SW 1271 (cell line): Measurements from ENCODE around the gene ASPHD2.
"Not testable (repeated sequence)": the region's sequence is repeated elsewhere in the genome, so short reads cannot be mapped to it uniquely, and the experiment has no call there.

Source experiments
- DNase-seq, 2 experiments: peaks; one replicate each; lab custom pipeline; 2025; lab: John Stamatoyannopoulos, UW

The ASPHD2 gene, protein sequence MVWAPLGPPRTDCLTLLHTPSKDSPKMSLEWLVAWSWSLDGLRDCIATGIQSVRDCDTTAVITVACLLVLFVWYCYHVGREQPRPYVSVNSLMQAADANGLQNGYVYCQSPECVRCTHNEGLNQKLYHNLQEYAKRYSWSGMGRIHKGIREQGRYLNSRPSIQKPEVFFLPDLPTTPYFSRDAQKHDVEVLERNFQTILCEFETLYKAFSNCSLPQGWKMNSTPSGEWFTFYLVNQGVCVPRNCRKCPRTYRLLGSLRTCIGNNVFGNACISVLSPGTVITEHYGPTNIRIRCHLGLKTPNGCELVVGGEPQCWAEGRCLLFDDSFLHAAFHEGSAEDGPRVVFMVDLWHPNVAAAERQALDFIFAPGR

DNA sequence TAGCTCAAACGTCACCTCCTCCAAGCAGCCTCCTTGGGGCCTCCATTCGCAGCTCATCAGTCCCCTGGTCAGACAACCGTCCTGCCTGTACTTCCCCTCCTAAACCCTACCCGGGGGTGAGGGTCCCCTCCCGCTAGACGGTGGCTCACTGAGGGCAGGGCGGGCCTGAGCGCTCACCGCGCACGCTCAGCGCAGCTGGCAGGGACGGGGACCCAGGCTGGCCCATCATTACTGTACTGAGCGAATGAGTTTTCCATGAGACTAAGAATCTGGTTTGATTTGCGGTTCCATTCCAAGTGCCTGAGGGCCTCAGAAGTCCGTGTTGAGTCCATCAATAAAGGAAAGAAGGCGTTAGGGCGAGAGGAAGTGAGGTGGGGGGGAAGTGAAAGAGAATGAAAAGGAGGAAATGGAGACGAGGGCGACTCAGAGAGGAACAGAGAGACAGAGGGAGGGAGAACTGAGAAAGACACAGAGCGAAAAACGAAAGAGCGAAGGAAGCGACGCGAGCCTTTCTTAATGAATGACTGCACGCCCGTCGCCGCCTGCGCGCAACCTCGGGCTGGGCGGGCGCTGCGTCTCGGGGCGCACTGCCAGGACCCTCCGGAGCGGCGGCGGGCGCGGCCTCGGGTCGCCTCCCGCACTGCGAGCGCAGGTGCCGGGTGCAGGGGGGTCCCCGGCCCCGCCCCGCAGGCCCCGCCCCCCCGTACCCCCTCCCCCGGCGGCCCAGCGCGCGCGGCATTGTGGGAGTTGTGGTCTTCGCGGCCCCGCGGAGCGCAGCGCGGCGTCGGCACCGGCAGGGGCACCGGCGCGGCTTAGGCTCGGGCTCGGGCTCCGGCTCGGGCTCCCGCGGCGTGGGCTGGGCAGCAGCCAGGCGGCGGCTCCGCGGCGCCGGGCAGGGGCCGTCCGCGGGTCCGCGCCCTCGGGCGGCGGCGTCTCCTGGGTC, at the start of gene ASPHD2:
ASPHD2 (plus strand) TSS at position 746 of the 943 bp plus-strand sequence. CDS start 4,356 bp downstream, outside the sequence.
- peak; percentile 43 to 55 for DNase-seq

DNA sequence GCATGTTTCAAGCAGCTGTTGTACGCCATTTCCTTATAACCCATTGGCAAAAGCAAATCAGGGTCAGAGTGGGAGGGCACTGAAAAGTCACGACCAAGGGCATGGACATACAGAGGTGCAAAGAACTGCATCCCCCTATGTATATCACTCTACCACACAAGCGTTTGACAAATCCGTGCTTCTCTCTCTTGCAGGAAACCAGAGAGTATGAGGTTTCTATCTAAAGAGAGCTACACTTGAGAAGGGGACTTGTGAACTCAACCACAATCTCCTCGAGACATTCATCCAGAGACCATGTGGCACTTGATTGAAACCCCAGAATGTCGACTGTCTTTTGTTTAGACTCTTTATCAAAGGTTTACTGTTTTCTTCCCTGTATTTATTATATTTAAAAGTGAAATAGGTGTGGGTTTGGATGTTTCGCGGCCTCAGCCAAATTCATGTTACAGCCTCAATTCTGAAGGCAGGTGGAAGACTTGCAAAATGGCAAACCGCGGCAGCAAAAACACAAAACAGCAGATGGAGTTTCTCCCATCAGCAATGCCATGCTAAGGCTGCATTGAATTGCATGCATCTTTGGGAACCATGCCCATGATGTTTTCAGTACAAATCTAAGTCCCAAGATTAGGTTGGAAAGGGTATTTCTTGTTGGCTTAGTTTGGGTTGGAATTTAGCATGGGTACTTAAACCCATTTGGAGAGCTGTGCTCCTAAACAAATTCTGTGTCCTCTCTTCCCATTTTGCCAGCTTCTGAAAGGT, 48.8 kb upstream of the ASPHD2 start:
- DNase-seq = no peak

DNA sequence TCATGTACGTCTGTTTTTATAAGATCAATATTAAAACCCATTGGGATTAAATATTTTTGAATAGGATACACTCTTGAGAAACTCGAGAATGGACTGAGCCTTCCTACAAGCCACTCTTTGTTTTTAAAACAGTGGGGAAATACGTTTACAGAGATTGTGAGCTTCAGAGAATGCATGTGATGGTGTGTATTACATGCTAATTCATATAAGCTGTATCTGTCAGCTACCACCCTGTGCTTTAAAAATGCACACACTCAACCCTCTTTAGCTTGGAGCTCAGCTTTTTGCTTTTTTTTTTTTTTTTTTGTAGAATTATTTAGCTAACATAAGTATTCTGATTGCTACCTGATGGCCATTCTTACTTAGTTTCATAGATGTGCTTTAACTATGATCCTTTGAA, 46.3 kb upstream of the ASPHD2 start:
- no peak for DNase-seq

DNA sequence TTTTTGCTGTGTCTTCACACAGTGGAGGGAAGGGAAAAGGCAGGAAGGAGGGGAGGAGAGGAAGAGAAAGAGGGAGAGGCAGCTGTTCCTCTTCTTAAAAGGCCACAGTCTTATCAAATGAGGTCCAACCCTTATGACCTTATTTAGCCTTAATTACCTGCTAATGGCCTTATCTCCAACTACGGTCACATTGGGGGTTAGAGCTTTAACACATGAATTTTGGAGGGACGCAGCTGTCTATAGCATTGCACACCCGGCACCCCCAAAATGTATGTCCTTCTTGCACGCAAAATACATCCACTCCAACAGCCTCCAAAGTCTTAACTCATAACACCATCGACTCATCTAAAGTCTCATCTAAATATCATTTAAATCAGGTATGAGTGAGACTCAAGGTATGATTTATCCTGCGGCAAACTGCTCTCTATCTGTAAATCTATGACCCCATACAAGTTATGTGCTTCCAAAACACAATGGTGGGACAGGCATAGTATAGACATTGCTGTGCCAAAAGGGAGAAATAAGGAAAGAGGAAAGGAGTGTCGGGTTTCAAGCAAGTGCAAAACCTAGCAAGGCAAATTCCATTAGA, 45.0 kb upstream of the ASPHD2 start:
- no peak for DNase-seq

DNA sequence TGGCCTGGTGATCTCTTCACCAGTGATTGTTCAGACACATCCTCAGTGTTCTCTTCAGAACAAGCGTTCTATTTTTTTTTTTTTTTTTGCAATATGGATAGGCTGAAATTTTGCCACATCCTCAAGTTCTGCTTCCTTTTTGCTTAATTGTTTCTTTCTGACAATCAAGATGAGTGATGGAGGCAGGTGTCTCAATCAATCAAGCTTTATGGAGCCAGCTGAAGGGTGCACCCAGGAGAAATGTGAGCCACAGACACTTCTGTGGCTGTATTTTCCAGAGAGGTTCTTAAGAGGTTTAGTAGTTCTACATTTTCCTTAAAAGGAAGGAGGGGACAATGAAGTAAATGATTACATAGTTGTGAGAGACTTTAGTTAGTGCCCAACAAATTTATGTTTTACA, 43.9 kb upstream of the ASPHD2 start:
- DNase-seq = no peak

DNA sequence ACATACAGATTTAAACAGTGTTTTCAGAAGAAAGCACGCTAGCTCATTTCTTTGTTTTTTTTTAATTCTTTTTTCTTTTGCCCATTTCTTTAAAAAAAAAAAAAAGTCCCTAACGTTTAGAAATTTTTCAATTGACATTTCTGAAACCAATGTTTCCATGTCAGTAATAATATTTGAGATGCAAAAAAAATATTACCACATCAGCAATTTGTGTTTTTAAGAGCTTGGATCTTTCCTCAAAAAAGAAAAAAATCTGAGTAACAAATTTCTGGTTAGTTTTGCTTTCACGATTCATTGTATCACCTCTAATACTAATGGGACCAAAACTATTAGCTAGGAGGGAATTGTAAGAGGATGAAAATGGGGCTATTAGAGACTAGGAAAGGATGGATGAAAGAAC, 39.9 kb upstream of the ASPHD2 start:
- no peak for DNase-seq

DNA sequence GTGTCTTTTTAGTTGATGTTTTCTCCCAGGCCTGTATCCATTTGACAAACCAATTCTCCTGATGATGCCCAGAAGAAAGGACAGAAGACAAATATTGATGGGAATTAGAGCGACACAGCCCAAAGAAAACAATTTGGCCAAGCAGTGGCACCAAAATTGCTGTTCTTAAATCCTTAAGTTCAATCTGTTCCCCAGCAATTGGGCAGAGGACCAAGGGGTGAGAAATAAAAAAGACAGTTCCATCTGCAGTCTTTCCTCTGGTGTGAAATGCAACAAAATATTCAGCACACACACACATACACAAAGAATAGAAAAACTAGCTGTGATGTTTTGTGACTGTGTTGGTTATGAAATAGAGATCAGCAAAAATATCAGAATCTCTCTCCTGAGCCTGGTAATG, 38.0 kb upstream of the ASPHD2 start:
- DNase-seq = no peak

DNA sequence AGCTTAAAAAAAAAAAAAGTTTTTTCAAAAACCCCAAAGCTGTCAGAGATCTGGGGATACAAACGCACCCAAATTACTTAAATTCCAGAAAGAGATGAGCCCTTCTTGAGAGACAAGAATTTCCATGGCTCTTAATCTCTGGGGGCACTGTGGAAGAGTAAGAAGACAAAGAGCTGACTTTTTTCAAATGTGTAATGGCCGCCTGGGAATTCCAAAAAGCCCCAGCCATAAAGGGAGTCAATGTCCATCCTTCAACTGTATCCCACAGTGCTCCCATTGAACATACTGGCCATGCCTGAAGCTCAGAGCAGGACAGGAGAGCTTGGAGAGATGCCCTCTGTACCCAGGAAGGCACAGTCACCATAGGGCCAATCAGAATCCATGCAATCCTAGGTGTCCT, 37.4 kb upstream of the ASPHD2 start:
- DNase-seq = no peak

DNA sequence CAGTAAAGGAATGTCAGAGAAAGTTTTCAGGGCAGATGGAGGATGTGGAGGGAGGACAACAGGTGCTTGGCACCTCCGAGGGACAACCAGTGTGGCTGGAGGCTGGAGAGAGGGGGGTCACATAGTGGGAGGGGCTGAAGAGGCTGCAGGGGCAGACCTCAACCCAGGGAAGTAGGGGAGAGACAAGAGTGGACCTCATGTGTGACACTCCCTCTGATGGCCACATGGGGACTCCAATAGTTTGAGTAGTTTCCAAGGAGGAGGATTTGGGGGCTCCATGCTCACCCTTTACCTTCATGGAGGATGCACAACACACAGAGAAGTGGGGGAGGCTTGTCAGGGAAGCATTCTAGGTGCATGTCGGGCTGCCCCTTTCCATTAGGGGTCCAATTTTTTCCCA, 35.1 kb upstream of the ASPHD2 start:
- DNase-seq = no peak

DNA sequence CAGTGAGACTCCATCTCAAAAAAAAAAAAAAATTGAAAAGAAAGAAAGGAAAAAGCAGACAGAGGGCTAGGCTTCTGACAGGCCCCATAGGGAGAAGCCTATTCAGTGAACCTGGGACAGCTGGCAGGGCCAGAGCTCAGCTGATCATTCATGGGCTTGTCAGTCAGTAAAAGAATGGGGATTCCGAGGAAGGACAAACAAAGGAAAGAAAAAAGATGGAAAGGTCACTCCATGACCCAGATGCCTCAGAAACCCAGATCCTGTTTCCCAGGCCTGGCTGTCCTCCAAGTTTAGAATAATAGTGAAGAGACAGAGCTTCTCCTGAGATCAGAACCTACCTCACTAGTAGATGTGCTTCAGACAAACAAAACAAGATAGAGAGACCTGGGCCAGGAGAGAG, 34.3 kb upstream of the ASPHD2 start:
- no peak for DNase-seq

DNA sequence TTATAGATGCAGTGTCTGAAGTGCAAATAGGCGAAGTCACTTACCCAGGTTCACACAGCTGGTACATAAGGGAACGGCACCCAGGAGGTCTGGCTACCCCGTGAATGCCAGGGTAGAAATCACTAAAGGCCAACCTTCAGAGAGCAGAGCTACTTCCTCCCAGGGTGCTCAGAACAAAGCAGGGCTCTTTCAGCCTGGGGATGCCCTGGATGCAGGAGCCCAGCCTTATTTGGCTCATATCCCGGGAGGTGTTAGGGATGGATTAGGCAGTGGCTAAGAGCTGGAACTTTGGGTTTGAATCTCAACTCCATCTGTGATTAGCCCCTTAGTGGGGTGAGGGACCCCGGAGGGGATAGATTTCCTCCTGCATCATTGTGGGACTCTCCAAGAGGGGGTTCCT, 33.1 kb upstream of the ASPHD2 start:
- DNase-seq = no peak

DNA sequence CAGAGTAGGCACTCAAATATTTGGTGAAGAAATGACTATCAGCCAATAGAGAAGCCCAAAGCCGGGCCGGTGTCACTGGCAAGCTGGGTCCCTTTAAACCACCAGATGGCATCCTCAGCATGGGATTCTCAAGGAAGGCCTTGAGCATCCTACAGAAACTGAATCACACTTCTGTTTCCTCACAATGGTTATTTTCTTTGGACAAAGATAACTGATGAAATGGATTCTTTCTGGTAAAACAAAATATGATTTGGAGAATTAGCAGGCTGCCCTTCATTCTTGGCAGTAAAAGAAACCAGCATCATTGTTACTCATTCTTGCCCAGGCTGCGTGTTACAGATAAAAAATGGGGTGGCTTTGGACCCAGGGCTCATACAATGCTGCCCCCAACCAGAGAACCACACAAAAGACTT, 30.3 kb upstream of the ASPHD2 start:
- peak in 1 of 2 experiments; percentile 46 for DNase-seq

DNA sequence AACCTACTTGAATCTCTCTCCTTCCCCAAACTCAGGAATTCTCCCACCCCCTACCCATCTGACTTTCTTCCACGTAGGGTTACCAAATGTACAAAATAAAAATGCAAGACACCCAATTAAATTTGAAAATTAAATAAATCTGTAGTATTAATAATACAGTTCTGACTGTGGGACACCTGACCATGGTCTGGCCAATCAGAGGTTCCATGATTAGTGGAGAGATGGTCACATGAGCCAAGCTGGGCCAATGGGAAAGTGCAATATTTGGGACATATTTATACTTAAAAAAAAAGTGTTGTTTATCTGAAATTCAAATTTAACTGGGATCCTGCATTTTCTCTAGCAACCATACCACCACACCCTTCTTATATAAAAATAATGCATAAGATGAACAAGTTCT, 29.8 kb upstream of the ASPHD2 start:
- DNase-seq = no peak

DNA sequence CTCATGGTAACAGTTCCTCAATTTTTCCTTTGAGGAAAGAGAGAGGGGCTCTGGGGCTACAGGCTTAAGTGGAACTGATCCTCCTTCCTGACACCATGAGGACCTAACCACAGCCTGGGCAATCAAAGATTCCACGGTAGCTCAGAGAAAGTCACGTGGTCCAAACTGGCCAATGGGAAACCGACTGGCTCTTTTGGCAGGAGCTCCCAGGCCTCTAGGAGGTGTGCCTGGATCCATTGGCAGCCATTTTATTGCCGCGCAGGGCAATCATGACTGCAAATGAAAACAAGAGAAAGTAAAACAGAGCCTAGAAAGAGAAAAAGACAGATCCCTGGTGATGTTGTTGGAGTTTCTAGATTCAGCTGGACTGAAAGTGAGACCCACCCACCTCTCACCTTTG, 27.3 kb upstream of the ASPHD2 start:
- no peak for DNase-seq

DNA sequence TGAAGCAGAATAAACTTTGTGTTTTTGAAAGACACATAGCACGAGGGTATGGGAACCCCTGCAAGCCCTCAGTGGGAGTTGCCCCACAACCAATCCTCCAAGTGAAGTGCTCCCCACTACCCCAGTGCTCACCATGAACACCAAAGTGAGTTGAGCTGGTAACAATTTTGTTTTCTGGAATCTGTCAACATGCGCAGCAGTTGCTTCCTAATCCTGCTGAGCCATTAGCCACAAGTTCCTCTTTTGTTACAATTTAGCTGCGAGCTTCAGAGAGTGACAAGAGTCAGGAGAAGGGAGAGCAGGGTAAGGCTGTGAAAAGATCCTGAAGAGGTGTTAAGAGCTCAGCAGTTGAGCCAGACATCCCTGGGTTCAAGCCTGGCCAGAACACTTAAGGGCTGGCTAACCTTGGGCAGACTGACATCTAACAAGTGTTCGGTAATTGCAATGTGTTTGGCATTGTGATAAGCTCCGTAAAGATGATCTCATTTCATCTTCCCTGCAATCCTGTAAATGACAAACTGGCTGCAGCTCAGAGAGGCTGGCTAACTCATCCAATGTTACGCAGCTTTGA, 24.1 kb upstream of the ASPHD2 start:
- DNase-seq = no peak

DNA sequence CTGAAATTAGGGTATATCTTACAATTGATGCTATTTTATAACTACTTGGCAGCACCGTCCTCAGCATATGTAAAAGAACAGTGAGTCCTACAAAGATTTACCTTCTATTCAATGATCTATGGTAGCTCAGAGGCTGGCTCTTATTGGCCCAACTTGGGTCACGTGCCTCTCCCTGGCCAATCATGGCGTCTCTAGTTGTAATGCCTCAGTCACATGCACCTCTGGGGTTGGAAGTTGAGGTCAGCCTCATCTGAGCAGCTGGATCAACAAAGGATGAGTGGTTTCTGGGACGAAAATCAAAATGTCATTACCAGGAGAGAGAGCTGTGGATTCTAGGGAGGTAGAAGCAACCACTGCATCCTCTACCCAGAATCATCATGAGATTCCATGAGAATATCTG, 22.9 kb upstream of the ASPHD2 start:
- DNase-seq = no peak

DNA sequence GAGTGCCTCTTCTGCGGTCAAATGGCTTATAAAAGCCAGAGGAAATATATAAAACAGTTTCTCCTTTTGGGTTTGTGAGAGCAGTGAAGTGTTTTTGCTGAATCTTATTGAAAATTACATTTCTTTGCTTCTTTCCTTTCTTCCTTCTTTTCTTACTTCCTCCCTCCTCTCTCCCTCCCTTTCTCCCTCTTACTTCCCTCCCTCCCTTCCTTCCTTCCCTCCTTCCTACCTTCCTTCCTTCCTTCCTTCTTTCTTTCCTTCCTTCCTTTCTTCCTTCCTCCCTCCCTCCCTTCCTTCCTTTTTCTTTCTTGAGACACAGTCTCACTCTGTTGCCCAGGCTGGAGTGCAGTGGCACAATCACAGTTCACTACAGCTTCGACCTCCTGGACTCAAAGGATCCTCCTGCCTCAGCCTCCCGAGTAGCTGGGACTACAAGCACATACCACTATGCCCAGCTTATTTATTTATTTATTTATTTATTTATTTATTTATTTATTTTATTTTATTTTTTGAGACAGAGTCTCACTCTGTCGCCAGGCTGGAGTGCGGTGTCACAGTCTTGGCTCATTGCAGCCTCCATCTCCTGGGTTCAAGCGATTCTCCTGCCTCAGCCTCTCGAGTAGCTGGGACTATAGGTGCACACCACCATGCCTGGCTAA, 20.4 kb upstream of the ASPHD2 start:
- not testable (repeated sequence) for DNase-seq

DNA sequence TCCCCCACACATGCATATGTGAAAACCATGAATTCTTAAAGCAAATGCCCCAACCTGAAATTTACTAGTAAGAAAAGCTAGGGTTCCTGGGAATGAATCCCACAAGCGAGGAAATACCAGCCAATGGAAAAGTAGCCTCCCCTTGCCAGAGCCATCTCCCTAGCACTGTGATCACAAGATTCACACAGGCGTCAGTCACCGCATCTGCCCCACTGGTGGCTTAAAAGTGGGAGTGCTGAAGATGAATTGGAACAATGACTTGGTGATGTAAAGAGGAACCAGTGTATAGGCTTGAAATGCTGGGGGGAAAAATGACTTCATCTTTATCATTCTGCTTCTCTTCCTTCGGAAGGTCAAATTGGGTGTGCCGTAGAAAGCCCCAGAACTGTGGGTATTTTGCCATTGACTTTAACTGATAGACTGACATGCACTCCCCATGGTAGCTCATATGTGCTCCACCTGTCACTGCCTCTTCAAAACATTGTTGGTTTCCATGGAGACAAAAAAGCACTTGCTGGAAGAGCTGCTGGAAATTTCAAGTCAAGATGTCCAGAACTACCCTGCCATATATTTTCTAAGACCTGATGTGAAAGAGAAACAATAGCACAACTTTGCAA, 19.2 kb upstream of the ASPHD2 start:
- DNase-seq = no peak

DNA sequence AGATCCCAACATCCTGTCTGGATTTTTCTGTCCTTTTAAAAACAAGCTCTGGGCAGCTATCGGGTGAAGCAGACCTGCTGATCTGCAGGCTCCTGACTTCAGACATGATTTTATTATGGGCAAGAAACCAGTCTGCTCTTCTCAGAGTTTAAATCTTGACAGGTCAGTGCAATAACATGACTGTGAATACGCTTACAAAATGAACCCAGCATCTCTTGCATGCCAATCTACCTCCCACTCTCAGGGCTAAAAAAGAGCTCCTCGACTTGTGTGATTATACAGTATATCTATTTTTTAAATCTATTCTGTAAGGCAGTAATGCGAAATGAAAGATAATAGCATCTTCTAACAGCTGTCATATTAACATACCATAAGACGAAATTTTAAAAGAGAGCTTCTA, 18.7 kb upstream of the ASPHD2 start:
- no peak for DNase-seq

DNA sequence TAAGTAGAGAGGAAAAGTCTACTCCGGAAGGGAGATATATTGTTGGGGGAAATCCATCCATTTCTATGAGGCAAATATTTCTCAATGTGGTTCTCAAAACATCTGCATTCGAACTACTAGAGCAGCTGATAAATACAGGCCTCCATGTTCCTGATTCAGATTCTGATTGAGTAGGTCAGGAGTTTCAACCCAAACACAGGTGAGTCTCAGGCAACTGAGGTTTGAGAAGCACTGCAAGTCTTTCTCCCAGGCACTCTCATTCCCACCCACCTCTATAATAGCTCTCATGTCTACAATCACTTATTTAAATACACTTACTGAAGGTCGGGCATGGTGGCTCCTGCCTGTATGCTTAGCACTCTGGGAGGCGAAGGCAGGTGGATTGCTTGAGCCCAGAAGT, 14.7 kb upstream of the ASPHD2 start:
- no peak for DNase-seq

DNA sequence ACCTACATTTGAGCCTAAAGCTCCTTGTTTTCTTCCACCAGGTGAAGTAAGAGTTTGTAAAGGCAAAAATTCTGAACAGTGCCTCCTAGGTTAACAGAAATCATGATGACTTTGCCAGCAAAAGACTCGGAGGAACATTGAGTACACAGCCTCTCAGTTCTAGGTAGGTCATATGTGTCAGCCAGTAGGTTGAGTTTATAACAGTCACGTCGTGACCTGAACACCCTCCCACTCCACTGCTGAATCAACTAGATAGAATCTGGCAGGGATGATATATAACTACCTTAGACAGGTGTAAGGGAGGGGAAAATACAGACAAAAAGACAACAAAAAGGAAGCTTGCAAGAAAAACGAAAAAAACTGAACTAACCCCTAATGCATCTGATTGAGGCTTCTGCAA, 12.8 kb upstream of the ASPHD2 start:
- no peak for DNase-seq
